Measurements from ENCODE around the gene MFF. TPM values are rescaled to one million over a fixed set of nuclear protein-coding genes. Genes with fewer than 3 reads are reported as not detected.

MFF gene
- total and polyA plus RNA-seq, 2 of the 8 experiments (the other 6 are each of a cell fraction or from before 2014, with no cell fraction given), result 36.2 to 86.8 TPM

DNA sequence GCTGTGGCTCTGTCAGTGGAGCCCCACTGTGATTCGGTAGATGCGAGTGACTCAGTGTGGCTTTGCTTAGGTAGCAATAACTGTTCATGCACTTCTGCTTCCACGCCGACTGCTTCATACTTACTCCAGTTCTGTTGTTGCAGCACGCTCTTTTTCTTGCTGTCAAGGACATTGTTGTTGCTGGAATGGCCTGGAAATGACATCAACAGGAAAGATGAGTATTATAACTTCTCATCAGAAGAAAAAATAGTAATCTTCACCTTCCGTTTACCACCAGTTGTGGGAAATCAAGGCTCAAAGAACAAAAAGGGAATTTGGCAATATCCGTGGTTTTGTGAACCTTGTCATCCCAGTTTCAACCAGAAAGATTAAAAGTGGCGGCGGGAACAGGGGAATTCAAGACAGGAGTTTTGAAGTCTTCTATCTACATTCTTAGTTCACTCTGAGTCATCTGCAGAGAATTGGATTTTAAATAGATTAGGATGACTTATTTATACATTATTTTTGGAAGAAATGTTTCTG is 45.8 kb downstream of the MFF start:
- Histone ChIP-seq H2AK5ac (ENCODE audit: low read depth, low read length) (no peak overlapping the region), H3K4me1 (replicated peaks in 1 of 4; ENCODE audit: control insufficient read depth in 3 of 4, insufficient read depth in 4 of 4, low read length in 3 of 4) (no peaks in the 10 kb centered on the region), H4K20me1 (replicated peaks in 1 of 2; ENCODE audit: control insufficient read depth in 1 of 2, insufficient read depth in 2 of 2, low read length in 2 of 2) (no peaks in the 10 kb centered on the region), H3K4me3 (ENCODE audit: extremely low read depth in 1 of 4, insufficient read depth in 2 of 4, low read depth in 3 of 4, low read length in 4 of 4) (no peak overlapping the region), H3K4me2 (ENCODE audit: insufficient read depth in 1 of 2, low read depth in 2 of 2, low read length in 2 of 2) (no peak overlapping the region), H3K9ac (replicated peaks in 1 of 4; ENCODE audit: extremely low read depth in 1 of 4, low read depth in 3 of 4, low read length in 3 of 4) (no peak overlapping the region), H3K4ac (replicated peaks; ENCODE audit: insufficient read length, low read depth, low read length) (no peak overlapping the region), H4K5ac (ENCODE audit: insufficient read length, low read depth, low read length) (no peak overlapping the region), H3K56ac (replicated peaks; ENCODE audit: insufficient read length, low read depth, low read length) (no peak overlapping the region), H2BK5ac (ENCODE audit: low read depth, low read length) (no peak overlapping the region), H2BK20ac (ENCODE audit: low read length) (no peak overlapping the region), H3K27ac (ENCODE audit: low read depth, low read length) (no peak overlapping the region), H3K23me2 (ENCODE audit: low read depth, low read length) (no peaks in the 10 kb centered on the region), H3K23ac (ENCODE audit: insufficient read length) (no peak overlapping the region), H4K91ac (replicated peaks; ENCODE audit: insufficient read length, low read length) (no peak overlapping the region), H4K8ac (ENCODE audit: extremely low read depth, insufficient read depth, low read length) (no peak overlapping the region), H3K18ac (ENCODE audit: extremely low read depth, low read length) (no peak overlapping the region), H3K36me3 (ENCODE audit: control insufficient read depth in 2 of 4, insufficient read depth in 4 of 4, low read length in 3 of 4) (no peaks in the 10 kb centered on the region), H2BK15ac (ENCODE audit: low read length) (no peak overlapping the region), H3K9me3 (ENCODE audit: insufficient read depth in 2 of 2, low read depth in 1 of 2, low read length in 1 of 2) (no peaks in the 10 kb centered on the region), H2AFZ (ENCODE audit: low read length) (no peak overlapping the region), H2BK120ac (replicated peaks; ENCODE audit: low read depth, low read length) (no peak overlapping the region), H3K14ac (ENCODE audit: insufficient read length) (no peak overlapping the region), H3K79me2 (ENCODE audit: control insufficient read depth in 1 of 2, insufficient read depth in 2 of 2, low read length in 2 of 2) (no peaks in the 10 kb centered on the region), H3K79me1 (ENCODE audit: low read depth, low read length) (no peaks in the 10 kb centered on the region), H2BK12ac (ENCODE audit: low read depth, low read length) (no peak overlapping the region), H3K27me3 (replicated peaks in 1 of 4; ENCODE audit: control insufficient read depth in 3 of 4, extremely low read depth in 1 of 4, insufficient read depth in 3 of 4, low read length in 3 of 4) (no peaks in the 10 kb centered on the region)
- WGBS, 2 experiments (ENCODE audit: extremely low coverage in 1 of 2, insufficient coverage in 1 of 2, insufficient read length in 1 of 2, insufficient replicate concordance in 2 of 2, low coverage in 1 of 2, low lambda C conversion rate in 2 of 2, missing lambda C conversion rate in 1 of 2), result 86% methylated on average over 9 of the region's 9 CpGs; no CpG with 5 or more reads in 1 of the 2 experiments
- no peak for DNase-seq (ENCODE audit: low read depth in 1 of 2, low spot score in 2 of 2)
- ChIA-PET POLR2A (ENCODE audit: partially characterized antibody) (no interaction called here), CTCF (ENCODE audit: partially characterized antibody) (no interaction called here)
- no peak for FAIRE-seq
- TF ChIP-seq TCF12 (IDR thresholded peaks at IDR 0.05; ENCODE audit: low read depth, low read length), result no peak
- no peak for TF ChIP-seq SP2 (IDR thresholded peaks at IDR 0.05; ENCODE audit: low read length)
- TF ChIP-seq SIX5 (IDR thresholded peaks at IDR 0.05; ENCODE audit: low read depth, low read length), result no peak
- TF ChIP-seq ASH2L (IDR thresholded peaks at IDR 0.05; ENCODE audit: low read length), result no peak
- TF ChIP-seq, protein P1, sequence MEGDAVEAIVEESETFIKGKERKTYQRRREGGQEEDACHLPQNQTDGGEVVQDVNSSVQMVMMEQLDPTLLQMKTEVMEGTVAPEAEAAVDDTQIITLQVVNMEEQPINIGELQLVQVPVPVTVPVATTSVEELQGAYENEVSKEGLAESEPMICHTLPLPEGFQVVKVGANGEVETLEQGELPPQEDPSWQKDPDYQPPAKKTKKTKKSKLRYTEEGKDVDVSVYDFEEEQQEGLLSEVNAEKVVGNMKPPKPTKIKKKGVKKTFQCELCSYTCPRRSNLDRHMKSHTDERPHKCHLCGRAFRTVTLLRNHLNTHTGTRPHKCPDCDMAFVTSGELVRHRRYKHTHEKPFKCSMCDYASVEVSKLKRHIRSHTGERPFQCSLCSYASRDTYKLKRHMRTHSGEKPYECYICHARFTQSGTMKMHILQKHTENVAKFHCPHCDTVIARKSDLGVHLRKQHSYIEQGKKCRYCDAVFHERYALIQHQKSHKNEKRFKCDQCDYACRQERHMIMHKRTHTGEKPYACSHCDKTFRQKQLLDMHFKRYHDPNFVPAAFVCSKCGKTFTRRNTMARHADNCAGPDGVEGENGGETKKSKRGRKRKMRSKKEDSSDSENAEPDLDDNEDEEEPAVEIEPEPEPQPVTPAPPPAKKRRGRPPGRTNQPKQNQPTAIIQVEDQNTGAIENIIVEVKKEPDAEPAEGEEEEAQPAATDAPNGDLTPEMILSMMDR (IDR thresholded peaks at IDR 0.05; ENCODE audit: control extremely low read depth in 1 of 3, insufficient read depth in 1 of 3, low read depth in 1 of 3, low read length in 3 of 3), result no peak
- TF ChIP-seq EGR1 (IDR thresholded peaks at IDR 0.05; ENCODE audit: borderline replicate concordance, low read depth, low read length), result no peak
- TF ChIP-seq SUZ12 (IDR thresholded peaks at IDR 0.05; ENCODE audit: low read length), result no peak
- no peak for TF ChIP-seq NANOG (IDR thresholded peaks at IDR 0.05; ENCODE audit: insufficient read depth, low read depth, low read length, poor library complexity, severe bottlenecking)
- TF ChIP-seq CHD2 (IDR thresholded peaks at IDR 0.05; ENCODE audit: low read length), result no peak
- no peak for TF ChIP-seq RBBP5 (IDR thresholded peaks at IDR 0.05; ENCODE audit: borderline replicate concordance, low read depth, low read length)
- TF ChIP-seq CHD1 (IDR thresholded peaks at IDR 0.05; ENCODE audit: low read depth, low read length), result no peak
- no peak for TF ChIP-seq PHF8 (conservative IDR thresholded peaks at IDR 0.05; ENCODE audit: low read depth, low read length)
- no peak for TF ChIP-seq POU5F1 (IDR thresholded peaks at IDR 0.05; ENCODE audit: low read depth, low read length)

Data from H1 (cell line).